DLD1 (cell line): ENCODE results near the gene RFX1.

Source experiments
- in situ Hi-C: cut with HindIII; loops from 2 replicates; pipeline ENCODE4 v1.10.0; 2017; ENCODE audit warnings: low sequenced_read_pairs

The RFX1 gene

DNA sequence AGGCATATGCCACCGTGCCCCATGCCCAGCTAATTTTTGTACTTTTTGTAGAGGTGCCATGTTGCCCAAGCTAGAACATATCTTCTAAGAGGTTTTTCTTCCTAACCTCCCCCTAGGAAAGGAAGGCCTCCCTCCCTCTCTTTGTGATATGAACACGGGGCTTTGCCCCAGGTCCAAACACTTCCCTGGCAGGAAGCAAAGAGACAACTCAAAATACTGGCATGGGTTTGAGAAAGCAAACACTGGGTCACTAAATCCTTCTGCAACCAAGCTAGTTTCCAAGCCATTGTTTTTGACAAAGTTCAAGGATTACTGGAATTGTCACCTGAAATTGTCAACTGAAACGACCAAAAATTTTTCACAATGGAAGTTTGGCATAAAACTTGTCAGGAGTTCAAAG lies 91.3 kb downstream of the RFX1 start:
- in situ Hi-C loops = no loop called here

GRCh38 chr19:13913352-13913751 lies 92.8 kb downstream of the RFX1 start:
- in situ Hi-C loops = no loop called here
